Measurements from ENCODE around the gene TANGO2. TPM values are rescaled to one million over a fixed set of nuclear protein-coding genes. Genes with fewer than 3 reads are reported as not detected.

TANGO2 gene
- polyA plus RNA-seq, 5 donors = 9.9 to 15.3 (median 13.5) TPM

- DNase-seq = no peak
These were observed 92.8 kb downstream of the TANGO2 start for GRCh38 chr22:20113551-20114310.

DNA sequence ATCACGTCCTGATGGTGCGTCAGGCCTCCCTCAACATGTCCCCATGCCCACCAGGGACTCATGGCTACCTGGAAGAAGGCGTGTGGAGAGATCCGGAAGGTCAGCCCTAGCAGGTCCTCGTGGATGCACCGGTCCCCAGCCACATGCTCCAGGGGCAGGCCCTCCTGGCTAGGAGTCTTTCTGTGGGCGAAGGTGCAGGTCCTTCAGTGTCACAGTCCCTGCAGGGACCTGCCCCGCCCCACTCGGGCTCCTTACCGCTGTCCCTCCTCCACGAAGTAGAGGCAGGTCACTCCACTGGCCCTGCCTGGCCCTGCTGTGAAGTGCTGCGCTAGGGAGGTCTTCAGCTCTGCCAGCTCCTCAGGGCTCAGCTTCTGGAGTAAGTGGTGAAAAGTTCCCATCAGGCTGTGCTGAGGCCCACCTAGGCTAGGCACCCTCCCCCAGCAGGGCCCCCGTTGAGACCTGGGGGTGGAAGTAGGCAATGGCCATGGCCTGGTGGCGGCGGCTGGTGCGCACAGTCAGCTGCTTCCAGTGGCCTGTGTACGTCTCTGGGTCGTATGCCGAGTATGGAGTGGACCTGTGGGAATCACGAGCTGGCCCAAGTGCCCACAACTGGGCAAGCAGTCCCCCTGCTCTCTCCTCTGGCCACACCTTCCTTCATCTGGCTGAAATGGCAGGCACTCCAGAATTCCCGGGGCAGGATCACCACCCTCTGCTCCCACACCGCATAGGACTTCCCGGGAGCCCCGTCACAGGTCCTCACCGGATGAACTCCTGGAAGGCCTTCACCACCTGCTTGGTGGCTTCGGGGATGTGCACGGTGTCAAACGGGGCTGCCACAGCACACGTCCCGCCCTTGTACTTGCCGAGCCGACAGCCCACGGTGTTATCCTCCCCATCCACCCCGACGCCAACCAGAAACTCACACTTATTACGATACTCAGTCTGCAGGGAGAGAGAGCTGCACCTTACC, 93.9 kb downstream of the TANGO2 start:
- no peak for DNase-seq

DNA sequence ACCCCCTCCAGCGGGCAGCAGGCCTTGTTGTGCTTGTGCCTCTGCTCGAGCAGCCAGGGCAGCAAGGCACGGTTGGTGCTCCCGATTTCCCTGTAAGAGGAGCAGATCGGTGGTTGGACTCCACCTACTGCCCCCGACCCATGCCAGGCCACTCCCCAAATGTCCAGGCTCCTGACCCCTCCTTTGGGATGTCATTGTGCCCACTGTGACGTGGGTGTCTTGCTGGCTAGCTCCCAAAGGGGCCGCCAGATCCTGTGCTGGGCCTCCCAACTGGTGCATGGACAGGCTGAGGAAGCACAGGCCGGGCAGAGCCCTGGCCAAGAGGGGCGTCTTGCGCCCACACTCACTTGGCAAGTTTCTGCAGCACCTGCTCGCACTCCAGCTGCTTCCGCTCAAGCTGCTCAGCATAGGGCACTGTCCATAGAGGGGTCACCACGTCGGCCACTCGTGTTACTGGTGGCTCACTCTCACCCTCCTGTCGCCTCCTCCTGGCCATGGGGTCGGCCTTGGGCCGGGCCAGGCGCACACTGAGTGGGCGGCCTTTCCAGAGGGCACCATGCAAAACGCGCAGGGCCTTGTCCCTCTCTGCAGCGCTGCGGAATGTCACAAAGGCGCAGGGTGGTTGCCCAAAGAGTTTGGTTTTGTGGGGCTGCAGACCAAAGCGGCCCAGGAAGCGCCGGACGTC, 94.9 kb downstream of the TANGO2 start, which contains the start of gene RANBP1:
Gene RANBP1, plus strand, starts transcription at position 414 of the 685 bp plus-strand sequence. Its CDS starts 81 bp downstream, at position 495.
- DNase-seq = no peak

GRCh38 chr22:20116376-20116950, 95.6 kb downstream of the TANGO2 start:
- no peak for DNase-seq

Other genes starting within 250 kb of the TANGO2 start
- 1 to 10 TPM; 2.7 to 6.4 (median 6.1) TPM for gene GNB1L, start 166.2 kb upstream of the TANGO2 start, polyA plus RNA-seq (ENCODE audit: insufficient read depth in 1 of 5, insufficient read length in 5 of 5, low replicate concordance in 1 of 5)
- 10 to 100 TPM; 16.6 to 31.6 (median 29.9) TPM for gene RTL10, start 166.2 kb upstream of the TANGO2 start, polyA plus RNA-seq (ENCODE audit: insufficient read depth in 1 of 5, insufficient read length in 5 of 5, low replicate concordance in 1 of 5)
- gene COMT, start 79.3 kb upstream of the TANGO2 start, polyA plus RNA-seq (ENCODE audit: insufficient read depth in 1 of 5, insufficient read length in 5 of 5, low replicate concordance in 1 of 5) = 100 to 1,000 TPM in 2 of 5 donors, 10 to 100 TPM in 3; 60.9 to 134 (median 85.5) TPM
- gene TXNRD2, start 79.3 kb upstream of the TANGO2 start, polyA plus RNA-seq (ENCODE audit: insufficient read depth in 1 of 5, insufficient read length in 5 of 5, low replicate concordance in 1 of 5) = 10 to 100 TPM; 15.4 to 21.5 (median 19.1) TPM
- 10 to 100 TPM; 18.4 to 46.1 (median 24.7) TPM for gene ARVCF, start 4.3 kb upstream of the TANGO2 start, polyA plus RNA-seq (ENCODE audit: insufficient read depth in 1 of 5, insufficient read length in 5 of 5, low replicate concordance in 1 of 5)
- 10 to 100 TPM; 42.6 to 50.7 (median 45.2) TPM for gene DGCR8, start 59.1 kb downstream of the TANGO2 start, polyA plus RNA-seq (ENCODE audit: insufficient read depth in 1 of 5, insufficient read length in 5 of 5, low replicate concordance in 1 of 5)
- 100 to 1,000 TPM; 140 to 189 (median 161) TPM for gene RANBP1, start 95.0 kb downstream of the TANGO2 start, polyA plus RNA-seq (ENCODE audit: insufficient read depth in 1 of 5, insufficient read length in 5 of 5, low replicate concordance in 1 of 5)
- gene TRMT2A, start 96.1 kb downstream of the TANGO2 start, polyA plus RNA-seq (ENCODE audit: insufficient read depth in 1 of 5, insufficient read length in 5 of 5, low replicate concordance in 1 of 5) = 10 to 100 TPM; 28.8 to 64.0 (median 46.4) TPM
- 10 to 100 TPM; 27.5 to 61.1 (median 46.6) TPM for gene ZDHHC8, start 110.7 kb downstream of the TANGO2 start, polyA plus RNA-seq (ENCODE audit: insufficient read depth in 1 of 5, insufficient read length in 5 of 5, low replicate concordance in 1 of 5)
- 1 to 10 TPM; 1.4 to 2.9 (median 1.8) TPM for gene CCDC188, start 129.9 kb downstream of the TANGO2 start, polyA plus RNA-seq (ENCODE audit: insufficient read depth in 1 of 5, insufficient read length in 5 of 5, low replicate concordance in 1 of 5)
- 10 to 100 TPM in 1 of 5 donors, 1 to 10 TPM in 4; 4.2 to 11.9 (median 4.9) TPM for gene RTN4R, start 247.2 kb downstream of the TANGO2 start, polyA plus RNA-seq (ENCODE audit: insufficient read depth in 1 of 5, insufficient read length in 5 of 5, low replicate concordance in 1 of 5)

Data from right lung (tissue), 5 donors.